Testis (tissue), 3 donors: Measurements from ENCODE around the gene MAP3K2. TPM values are rescaled to one million over a fixed set of nuclear protein-coding genes. Genes with fewer than 3 reads are reported as not detected.
A peak's percentile ranks its signal among the peaks of the same experiment; 100 is the strongest.

Experiments
- DNase-seq: peaks from one replicate; pipeline ENCODE4 v3.0.0-alpha.2; 2019
- H3K27ac ChIP-seq, 2 donors: fragments of 200-600 bp; sonication (generic); one replicate each; pipeline ENCODE4 v1.5.1; 2019
- H3K27me3 ChIP-seq: fragments of 200-600 bp; sonication (generic); one replicate; pipeline ENCODE4 v1.5.1; 2019
- H3K36me3 ChIP-seq: fragments of 200-600 bp; sonication (generic); one replicate; pipeline ENCODE4 v1.5.1; 2017; ENCODE audit warnings: low read depth; ENCODE audit errors: missing control alignments
- H3K4me1 ChIP-seq: fragments of 200-600 bp; sonication (generic); one replicate; pipeline ENCODE4 v1.5.1; 2019
- H3K4me3 ChIP-seq, 2 donors: fragments of 200-600 bp; sonication (generic); one replicate each; pipeline ENCODE4 v1.5.1; 2017 to 2019
- H3K9me3 ChIP-seq: fragments of 200-600 bp; sonication (generic); one replicate; pipeline ENCODE4 v1.5.1; 2017
- POLR2A ChIP-seq: fragments of 450-650 bp; IDR thresholded peaks from one replicate; pipeline ENCODE4 v1.6.1; 2017; ENCODE audit warnings: antibody characterized with exemption, mild to moderate bottlenecking, moderate library complexity
- WGBS, 2 donors: methylation state at CpG; one replicate each; pipeline ENCODE4 v1.1.5; 2018; 5-methylcytosine and 5-hydroxymethylcytosine counted together
- intact Hi-C: fragments of 100-400 bp; cut with DNase I; formaldehyde crosslinking; loops from one replicate; pipeline ENCODE4 v1.15.1; 2023; ENCODE audit warnings: low total_unique reads
- polyA plus RNA-seq: library from polyadenylated mRNA; stranded (reverse); fragments of 350-450 nt; fragmentation: Illumina TruSeq; extraction: RNeasy Lipid Tissue Mini Kit (QIAGEN cat#74804); gene quantifications from one replicate; pipeline ENCODE4 v1.2.3, GENCODE V29; 2014; ENCODE audit warnings: low read depth, low replicate concordance; ENCODE audit not compliant: insufficient read depth
- total RNA-seq, 2 donors: library from RNA; depleted of rRNA; stranded (reverse); fragments of >200 nt; gene quantifications; one replicate each; pipeline ENCODE4 v1.2.3, GENCODE V29; 2016
- TF ChIP-seq, protein P1 (sequence below), 3 experiments: fragments of 450-650 bp in 2 of 3; fragments of 200-600 bp in 1 of 3; sonication (generic) in 1 of 3; IDR thresholded peaks; one replicate each; pipeline ENCODE4 v1.5.1; 2016 to 2019; ENCODE audit warnings: antibody characterized with exemption in 3 of 3, mild to moderate bottlenecking in 2 of 3, moderate library complexity in 1 of 3

MAP3K2 gene
- total and polyA plus RNA-seq, 3 donors from 2014 or later = 16.3 to 74.5 (median 74.0) TPM

- H3K36me3 ChIP-seq = no peaks in the 10 kb centered on the region
- H3K4me1 ChIP-seq = no peaks in the 10 kb centered on the region
- no peak overlapping the region for H3K27ac ChIP-seq
- H3K9me3 ChIP-seq = no peaks in the 10 kb centered on the region
- TF ChIP-seq, protein P1, sequence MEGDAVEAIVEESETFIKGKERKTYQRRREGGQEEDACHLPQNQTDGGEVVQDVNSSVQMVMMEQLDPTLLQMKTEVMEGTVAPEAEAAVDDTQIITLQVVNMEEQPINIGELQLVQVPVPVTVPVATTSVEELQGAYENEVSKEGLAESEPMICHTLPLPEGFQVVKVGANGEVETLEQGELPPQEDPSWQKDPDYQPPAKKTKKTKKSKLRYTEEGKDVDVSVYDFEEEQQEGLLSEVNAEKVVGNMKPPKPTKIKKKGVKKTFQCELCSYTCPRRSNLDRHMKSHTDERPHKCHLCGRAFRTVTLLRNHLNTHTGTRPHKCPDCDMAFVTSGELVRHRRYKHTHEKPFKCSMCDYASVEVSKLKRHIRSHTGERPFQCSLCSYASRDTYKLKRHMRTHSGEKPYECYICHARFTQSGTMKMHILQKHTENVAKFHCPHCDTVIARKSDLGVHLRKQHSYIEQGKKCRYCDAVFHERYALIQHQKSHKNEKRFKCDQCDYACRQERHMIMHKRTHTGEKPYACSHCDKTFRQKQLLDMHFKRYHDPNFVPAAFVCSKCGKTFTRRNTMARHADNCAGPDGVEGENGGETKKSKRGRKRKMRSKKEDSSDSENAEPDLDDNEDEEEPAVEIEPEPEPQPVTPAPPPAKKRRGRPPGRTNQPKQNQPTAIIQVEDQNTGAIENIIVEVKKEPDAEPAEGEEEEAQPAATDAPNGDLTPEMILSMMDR (IDR thresholded peaks at IDR 0.05) = no peak
- no peak for TF ChIP-seq POLR2A
- intact Hi-C loops = no loop called here
- peak overlapping the region in 1 of 2 donors; percentile 21 for H3K4me3 ChIP-seq
- no peak for DNase-seq
- H3K27me3 ChIP-seq = no peaks in the 10 kb centered on the region
- 54 to 61% methylated on average over 10 to 37 of the region's 39 CpGs for WGBS, 2 donors
Observed at GRCh38 chr2:127400897-127401756, 13.4 kb upstream of the MAP3K2 start.

GRCh38 chr2:127400533-127400896 lies 12.7 kb upstream of the MAP3K2 start:
- TF ChIP-seq, protein P1 (IDR thresholded peaks at IDR 0.05) = no peak
- TF ChIP-seq POLR2A = no peak
- Histone ChIP-seq H3K27ac (no peak overlapping the region), H3K36me3 (no peaks in the 10 kb centered on the region), H3K4me1 (no peaks in the 10 kb centered on the region), H3K4me3 (peak overlapping the region in 1 of 2 donors; percentile 21), H3K27me3 (no peaks in the 10 kb centered on the region), H3K9me3 (no peaks in the 10 kb centered on the region)
- intact Hi-C loops = no loop called here
- WGBS, 2 donors = 58 to 61% methylated on average over 8 to 9 of the region's 9 CpGs
- DNase-seq = no peak

GRCh38 chr2:127398239-127398590 lies 10.4 kb upstream of the MAP3K2 start:
- 34 to 47% methylated on average over 2 to 4 of the region's 4 CpGs for WGBS, 2 donors
- Histone ChIP-seq H3K27me3 (no peaks in the 10 kb centered on the region), H3K4me1 (no peaks in the 10 kb centered on the region), H3K4me3 (no peak overlapping the region), H3K9me3 (no peaks in the 10 kb centered on the region), H3K27ac (no peak overlapping the region), H3K36me3 (no peaks in the 10 kb centered on the region)
- intact Hi-C loops = no loop called here
- TF ChIP-seq, protein P1 (IDR thresholded peaks at IDR 0.05) = no peak
- no peak for TF ChIP-seq POLR2A
- peak; percentile 86 for DNase-seq

- Histone ChIP-seq H3K4me1 (no peaks in the 10 kb centered on the region), H3K36me3 (no peaks in the 10 kb centered on the region), H3K27me3 (no peaks in the 10 kb centered on the region), H3K4me3 (no peak overlapping the region), H3K9me3 (no peaks in the 10 kb centered on the region), H3K27ac (no peak overlapping the region)
- intact Hi-C loops = no loop called here
- TF ChIP-seq POLR2A = no peak
- TF ChIP-seq, protein P1 (IDR thresholded peaks at IDR 0.05) = no peak
- DNase-seq = no peak
- 87 to 88% methylated on average over 4 to 9 of the region's 9 CpGs for WGBS, 2 donors
Observed at GRCh38 chr2:127397568-127398238, 9.9 kb upstream of the MAP3K2 start.
